Measurements from ENCODE around the gene ITGB4.
A peak's percentile ranks its signal among the peaks of the same experiment; 100 is the strongest.

Gene ITGB4

DNA sequence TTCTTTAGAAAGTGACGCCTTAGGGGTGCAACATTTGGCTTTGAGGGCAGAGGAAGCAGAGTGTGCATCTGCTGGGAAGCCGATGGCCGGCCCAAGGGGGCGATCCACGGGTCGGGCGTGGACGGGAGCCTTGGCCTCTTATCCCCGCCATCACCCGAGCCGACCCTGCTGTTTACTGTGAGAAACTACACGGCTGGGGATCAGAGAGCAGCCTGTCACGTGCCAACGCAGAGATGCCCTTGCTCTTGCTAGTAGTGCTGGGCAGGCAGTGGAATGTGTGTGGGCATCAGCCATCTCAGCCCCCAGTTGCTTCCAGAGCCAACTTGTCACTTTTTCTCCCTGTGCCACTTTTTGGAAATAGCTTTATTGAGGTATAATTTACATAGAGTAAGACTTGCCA lies 26.7 kb upstream of the ITGB4 start:
- Mint-ChIP-seq H3K27ac (no peak overlapping the region), H3K9me3 (no peaks in the 10 kb centered on the region), H3K36me3 (ENCODE audit: low read depth) (peaks cover 38% of the 10 kb centered on the region), H3K4me1 (peaks cover 10% of the 10 kb centered on the region), H3K4me3 (no peak overlapping the region), H3K27me3 (ENCODE audit: low read depth) (no peaks in the 10 kb centered on the region)
- TF ChIP-seq, protein P1, sequence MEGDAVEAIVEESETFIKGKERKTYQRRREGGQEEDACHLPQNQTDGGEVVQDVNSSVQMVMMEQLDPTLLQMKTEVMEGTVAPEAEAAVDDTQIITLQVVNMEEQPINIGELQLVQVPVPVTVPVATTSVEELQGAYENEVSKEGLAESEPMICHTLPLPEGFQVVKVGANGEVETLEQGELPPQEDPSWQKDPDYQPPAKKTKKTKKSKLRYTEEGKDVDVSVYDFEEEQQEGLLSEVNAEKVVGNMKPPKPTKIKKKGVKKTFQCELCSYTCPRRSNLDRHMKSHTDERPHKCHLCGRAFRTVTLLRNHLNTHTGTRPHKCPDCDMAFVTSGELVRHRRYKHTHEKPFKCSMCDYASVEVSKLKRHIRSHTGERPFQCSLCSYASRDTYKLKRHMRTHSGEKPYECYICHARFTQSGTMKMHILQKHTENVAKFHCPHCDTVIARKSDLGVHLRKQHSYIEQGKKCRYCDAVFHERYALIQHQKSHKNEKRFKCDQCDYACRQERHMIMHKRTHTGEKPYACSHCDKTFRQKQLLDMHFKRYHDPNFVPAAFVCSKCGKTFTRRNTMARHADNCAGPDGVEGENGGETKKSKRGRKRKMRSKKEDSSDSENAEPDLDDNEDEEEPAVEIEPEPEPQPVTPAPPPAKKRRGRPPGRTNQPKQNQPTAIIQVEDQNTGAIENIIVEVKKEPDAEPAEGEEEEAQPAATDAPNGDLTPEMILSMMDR (IDR thresholded peaks at IDR 0.05; ENCODE audit: unreplicated experiment in 3 of 3): no peak

DNA sequence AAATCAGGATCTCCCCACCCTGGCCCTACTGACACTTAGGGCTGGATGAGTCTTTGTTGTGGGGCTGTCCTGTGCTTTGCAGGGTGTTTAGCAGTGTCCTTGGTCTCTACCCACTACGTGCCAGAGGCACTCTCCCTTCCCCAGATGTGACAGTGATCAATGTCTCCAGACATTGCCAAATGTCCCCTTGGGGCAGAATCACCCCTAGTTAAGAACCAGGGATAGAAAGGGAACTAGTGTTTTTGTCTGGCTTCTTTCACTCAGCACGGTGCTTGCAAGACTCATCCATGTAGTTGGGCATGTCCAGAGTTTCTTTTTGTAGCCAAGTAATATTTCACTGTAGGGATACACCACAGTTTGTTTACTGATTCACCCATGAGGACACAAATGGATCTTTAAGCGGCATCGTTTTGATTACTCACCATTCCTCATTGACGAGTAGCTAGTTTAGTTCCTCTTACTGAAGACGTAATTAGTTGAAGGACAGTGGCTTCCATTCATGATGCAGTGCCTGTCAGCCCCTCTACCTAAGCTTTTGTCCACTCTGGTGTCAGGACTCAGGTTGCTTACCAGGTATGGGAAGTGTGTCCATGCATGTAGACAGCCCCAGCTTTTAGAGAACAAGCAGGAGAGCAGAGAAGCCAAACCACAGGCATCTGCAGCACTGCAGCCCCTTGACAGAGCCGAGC lies 26.0 kb upstream of the ITGB4 start:
- Mint-ChIP-seq H3K4me3 (no peak overlapping the region), H3K36me3 (ENCODE audit: low read depth) (peaks cover 41% of the 10 kb centered on the region), H3K4me1 (peaks cover 10% of the 10 kb centered on the region), H3K27ac (no peak overlapping the region), H3K27me3 (ENCODE audit: low read depth) (no peaks in the 10 kb centered on the region), H3K9me3 (no peaks in the 10 kb centered on the region)
- TF ChIP-seq, protein P1 (IDR thresholded peaks at IDR 0.05; ENCODE audit: unreplicated experiment in 3 of 3): no peak

DNA sequence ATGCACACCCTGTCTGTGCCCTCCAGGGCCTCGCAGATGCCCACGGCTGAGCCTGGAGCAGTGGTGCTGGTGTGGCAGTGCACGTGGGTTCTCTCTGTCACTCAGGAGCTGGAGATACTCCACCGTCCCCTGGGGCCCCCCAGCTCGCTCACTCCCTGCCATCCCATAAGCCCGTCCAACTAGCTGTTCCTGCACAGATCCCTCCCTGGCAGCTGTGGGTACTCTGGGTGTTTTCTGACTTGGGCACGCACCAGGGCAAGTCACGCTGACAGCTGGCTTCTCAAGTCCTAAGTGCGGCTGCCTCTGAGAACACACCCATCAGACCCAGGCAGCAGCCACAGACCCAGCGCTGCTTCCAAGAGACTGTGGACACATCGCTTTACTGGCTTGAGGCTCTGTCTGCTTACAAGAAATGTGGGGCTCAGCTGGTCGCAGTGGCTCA lies 25.4 kb upstream of the ITGB4 start:
- TF ChIP-seq, protein P1 (IDR thresholded peaks at IDR 0.05; ENCODE audit: unreplicated experiment in 3 of 3): no peak
- no peaks in the 10 kb centered on the region for H3K27me3 Mint-ChIP-seq (ENCODE audit: low read depth)
- H3K4me3 Mint-ChIP-seq: no peak overlapping the region
- no peak overlapping the region for H3K27ac Mint-ChIP-seq
- H3K36me3 Mint-ChIP-seq (ENCODE audit: low read depth): peaks cover 47% of the 10 kb centered on the region
- peaks cover 10% of the 10 kb centered on the region for H3K4me1 Mint-ChIP-seq
- H3K9me3 Mint-ChIP-seq: no peaks in the 10 kb centered on the region

DNA sequence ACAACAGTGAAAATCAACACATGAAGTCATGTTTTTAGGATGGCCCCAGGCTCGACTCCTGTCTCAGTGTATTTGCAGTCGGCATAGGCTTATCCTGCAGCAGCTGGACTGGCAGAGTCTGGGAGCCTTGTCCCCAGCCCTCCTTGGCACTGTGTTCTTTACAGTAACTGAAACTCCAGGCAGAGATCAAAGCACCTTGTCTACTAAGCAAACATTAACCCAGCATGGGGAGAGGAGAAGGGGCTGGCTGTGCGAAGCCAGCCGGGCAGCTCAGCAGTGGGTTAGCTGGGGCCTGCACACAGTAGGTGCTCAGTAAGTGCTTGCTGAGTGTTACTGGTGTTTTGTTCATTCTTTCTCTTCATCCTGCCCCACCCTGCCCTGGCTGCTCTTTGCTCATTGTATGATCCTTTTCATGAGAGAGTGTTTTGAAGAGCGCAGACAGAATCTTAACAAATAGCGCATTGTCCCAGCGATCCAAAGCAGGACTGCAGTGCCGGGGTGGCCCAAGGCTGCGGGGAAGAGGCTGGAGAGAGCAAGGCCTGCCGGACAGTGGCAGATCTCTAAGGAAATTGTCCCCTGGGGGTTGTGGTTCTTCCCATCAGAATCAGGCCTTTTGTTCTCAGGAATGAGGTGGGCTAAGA lies 23.5 kb upstream of the ITGB4 start:
- H3K4me1 Mint-ChIP-seq: peaks cover 6% of the 10 kb centered on the region
- H3K27me3 Mint-ChIP-seq (ENCODE audit: low read depth): no peaks in the 10 kb centered on the region
- no peaks in the 10 kb centered on the region for H3K9me3 Mint-ChIP-seq
- peaks cover 58% of the 10 kb centered on the region for H3K36me3 Mint-ChIP-seq (ENCODE audit: low read depth)
- peak overlapping the region; percentile 33 to 73 (median 66) for H3K27ac Mint-ChIP-seq
- TF ChIP-seq, protein P1 (IDR thresholded peaks at IDR 0.05; ENCODE audit: unreplicated experiment in 3 of 3): no peak
- no peak overlapping the region for H3K4me3 Mint-ChIP-seq

DNA sequence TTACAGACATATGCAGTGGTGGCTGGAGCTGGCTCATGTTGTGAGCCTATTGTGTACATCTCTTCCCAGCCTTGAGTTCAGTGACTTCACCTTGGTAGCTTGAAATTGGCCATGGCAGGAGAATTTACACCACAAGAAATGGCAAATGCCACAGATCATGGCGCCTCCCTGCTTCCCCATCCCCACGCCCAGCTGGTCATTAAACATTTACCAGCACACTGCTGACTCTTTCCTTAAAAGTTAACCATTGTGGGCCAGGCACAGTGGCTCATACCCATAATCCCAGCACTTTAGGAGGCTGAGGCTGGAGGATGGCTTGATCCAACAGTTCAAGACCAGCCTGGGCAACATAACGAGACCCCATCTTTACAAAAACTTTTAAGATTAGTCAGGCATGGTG lies 22.6 kb upstream of the ITGB4 start:
- no peaks in the 10 kb centered on the region for H3K9me3 Mint-ChIP-seq
- H3K4me3 Mint-ChIP-seq: no peak overlapping the region
- peaks cover 6% of the 10 kb centered on the region for H3K4me1 Mint-ChIP-seq
- H3K36me3 Mint-ChIP-seq (ENCODE audit: low read depth): peaks cover 60% of the 10 kb centered on the region
- H3K27ac Mint-ChIP-seq: no peak overlapping the region
- no peaks in the 10 kb centered on the region for H3K27me3 Mint-ChIP-seq (ENCODE audit: low read depth)
- TF ChIP-seq, protein P1 (IDR thresholded peaks at IDR 0.05; ENCODE audit: unreplicated experiment in 3 of 3): no peak

DNA sequence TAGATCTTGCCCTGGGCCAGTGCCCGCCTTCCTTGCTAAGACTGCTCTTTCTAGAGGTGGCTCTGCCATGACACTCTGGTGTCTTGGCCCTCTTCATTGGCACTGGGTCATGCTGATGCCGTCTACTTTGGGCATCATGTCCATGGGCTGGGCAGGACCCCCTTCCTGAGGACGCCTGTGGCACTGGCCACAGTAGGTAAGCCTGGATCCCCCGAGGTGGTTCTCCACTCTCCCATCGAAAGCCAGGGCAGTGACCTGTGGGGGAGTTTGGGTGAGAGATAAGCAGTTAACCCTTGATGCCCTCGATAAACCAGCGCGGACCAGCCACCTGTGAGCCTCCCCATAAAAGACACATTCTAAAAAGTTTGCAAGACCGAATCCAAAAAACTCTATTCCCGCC lies 20.0 kb upstream of the ITGB4 start:
- H3K36me3 Mint-ChIP-seq (ENCODE audit: low read depth): peaks cover 57% of the 10 kb centered on the region
- H3K4me3 Mint-ChIP-seq: no peak overlapping the region
- H3K27ac Mint-ChIP-seq: no peak overlapping the region
- H3K27me3 Mint-ChIP-seq (ENCODE audit: low read depth): no peaks in the 10 kb centered on the region
- TF ChIP-seq, protein P1 (IDR thresholded peaks at IDR 0.05; ENCODE audit: unreplicated experiment in 3 of 3): no peak
- H3K9me3 Mint-ChIP-seq: no peaks in the 10 kb centered on the region
- peaks cover 6% of the 10 kb centered on the region for H3K4me1 Mint-ChIP-seq
